Kidney glomerular epithelial cell (primary cell): ENCODE measurements around the gene FRMPD2.
A peak's percentile ranks its signal among the peaks of the same experiment; 100 is the strongest.
"Not testable (repeated sequence)": the region's sequence is repeated elsewhere in the genome, so short reads cannot be mapped to it uniquely, and the experiment has no call there.

ENCODE experiments used
- DNase-seq: peaks from one replicate; lab custom pipeline; 2025; lab: John Stamatoyannopoulos, UW

The FRMPD2 gene

DNA sequence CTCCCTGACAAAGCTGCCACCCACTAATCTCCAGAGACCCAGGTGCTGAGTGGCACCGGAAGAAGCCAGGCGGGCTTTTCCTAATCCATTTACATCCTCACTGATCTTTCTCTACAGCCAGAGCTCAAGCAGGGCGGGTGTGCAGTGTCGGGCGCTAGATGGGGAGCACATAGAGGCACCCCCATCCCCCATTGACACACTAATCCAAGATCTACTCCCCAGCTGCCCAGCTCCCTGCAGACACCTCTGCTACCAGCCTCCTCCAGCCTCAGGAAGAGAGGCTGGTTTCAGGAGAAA lies 22.2 kb downstream of the FRMPD2 start:
- no peak for DNase-seq

DNA sequence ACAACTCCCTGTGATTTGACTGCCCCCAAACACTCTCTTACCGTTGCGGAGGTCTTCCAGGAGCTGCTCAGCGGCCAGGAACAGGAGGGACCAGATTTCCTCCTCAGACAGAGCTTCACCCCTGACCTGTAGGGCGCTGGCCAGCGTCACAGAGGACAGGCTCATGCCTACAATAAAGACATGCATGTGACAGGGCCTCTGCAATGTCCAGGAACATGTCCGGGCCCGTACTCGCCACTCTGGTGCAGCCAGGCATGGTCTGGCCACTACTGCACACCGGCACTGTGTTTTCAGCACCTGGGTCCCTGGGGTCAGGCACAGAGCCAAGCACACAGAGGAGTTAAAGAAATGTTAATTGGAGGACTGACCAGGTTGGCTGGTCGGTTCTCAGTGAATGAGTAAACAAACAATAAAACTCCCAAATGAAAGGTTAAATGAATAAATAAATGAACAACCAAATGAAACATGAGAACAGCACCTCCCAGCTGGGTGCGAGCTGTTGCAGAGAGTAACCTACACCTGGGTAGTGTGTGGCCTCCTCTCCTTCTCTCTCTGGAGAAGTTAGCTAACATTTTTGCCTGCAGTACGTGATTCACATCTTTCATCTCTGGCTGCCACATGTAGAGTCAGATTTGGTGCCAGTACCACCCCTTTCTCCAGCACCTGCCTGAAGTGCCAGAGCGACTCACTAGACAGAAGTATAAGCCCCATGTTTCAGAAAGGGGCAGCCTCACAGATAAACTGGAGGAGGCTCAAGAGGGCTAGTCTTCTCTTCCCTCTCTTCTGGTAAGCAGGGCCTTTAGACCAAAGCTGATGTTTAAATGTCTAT lies 22.8 kb downstream of the FRMPD2 start:
- DNase-seq, result peak; percentile 39

DNA sequence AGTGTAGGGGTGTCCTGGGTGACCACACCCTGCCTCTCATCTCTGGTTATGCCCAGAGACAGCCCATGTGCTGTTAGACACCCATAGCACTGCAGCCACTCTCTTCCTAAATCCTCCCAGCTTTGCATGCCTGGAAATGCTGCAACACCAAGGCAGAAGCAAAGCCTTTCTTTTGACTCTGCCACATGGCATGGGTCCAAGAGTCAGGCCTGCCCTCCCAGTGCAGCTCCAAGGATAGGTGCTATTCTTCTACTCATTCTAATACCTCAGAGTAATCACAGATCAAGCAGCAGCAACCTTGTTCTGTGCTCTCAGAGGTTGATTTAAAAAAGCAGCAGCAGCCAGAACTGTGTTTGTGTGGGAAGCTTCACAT lies 23.4 kb downstream of the FRMPD2 start:
- no peak for DNase-seq

DNA sequence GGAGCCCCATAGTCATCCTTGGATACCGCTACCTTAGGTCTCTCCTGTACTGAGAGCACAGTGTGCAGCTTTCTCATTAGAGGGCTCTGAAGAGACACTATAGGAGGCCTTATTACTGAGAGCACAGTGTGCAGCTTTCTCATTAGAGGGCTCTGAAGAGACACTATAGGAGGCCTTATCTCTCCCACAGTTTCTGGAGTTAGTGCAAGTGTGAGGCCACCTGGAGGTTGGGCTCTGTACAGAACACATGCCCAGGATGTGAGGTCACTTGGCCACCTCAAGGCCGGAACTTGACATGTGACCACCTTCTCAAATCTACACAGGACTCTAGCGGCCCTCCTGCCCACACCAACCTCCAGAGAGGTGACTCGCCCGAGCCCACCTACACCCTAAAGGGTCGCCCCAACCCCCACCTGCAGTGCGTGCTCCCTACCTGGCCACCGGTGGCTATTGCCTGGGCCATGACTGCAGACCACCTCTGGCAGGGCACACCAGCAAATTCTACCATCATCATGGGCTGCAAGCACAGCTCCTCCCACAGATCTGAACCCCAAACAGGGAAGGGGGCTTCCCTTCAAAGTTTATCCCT lies 24.6 kb downstream of the FRMPD2 start:
- no peak for DNase-seq

DNA sequence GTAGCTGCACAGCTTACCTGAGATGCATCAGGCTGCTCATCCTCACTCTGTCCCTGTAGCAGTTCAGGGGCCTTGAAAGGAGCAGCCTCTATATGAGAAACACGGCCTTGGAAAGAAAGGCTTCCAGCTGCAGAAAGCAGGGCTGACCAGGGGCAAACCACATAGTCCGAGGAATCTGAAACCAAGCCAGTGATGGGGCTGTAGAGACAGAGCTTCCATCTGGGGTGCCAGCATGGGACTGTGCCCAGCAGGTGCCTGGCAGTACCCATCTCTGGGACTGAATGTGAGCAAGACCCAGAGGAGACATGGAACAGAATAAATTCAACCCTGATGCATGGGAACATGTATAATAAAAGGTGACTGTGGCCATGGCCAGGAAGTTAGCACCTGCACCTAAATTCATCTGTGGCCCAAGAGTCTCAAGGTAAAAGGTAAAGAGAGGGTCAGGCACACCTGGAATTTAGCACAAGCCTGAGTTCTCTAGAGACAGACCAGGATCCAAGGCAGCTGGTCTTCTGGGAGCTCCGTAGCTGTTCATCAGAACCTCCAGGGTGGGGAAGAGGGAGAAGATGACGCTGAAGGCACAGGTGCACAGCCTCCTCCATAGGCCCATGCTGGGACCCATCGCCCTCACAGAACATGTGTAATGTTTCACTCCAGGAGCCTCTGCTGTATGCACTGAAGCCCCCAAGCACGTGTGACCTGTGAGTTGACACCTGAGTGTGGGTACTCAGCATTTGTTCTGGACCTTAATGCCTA lies 25.3 kb downstream of the FRMPD2 start:
- DNase-seq, result no peak

DNA sequence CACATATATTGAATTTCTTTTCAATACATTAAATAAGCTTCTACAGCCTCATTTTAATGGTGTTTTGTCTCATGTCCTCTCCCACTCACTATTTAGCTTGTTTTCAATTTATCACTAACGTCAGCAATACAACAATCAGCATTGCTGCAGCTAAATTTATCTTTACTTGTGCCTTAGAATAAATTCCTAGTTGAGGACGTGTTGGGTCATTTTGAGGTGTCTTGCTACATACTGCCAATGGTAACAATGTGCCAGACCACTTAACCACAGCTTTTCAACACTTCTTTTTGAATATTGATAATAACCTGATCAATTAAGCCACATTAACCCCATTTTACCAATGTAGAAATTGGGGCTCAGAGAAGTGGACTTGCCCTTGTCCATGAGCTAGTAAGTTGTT lies 26.0 kb downstream of the FRMPD2 start:
- no peak for DNase-seq

DNA sequence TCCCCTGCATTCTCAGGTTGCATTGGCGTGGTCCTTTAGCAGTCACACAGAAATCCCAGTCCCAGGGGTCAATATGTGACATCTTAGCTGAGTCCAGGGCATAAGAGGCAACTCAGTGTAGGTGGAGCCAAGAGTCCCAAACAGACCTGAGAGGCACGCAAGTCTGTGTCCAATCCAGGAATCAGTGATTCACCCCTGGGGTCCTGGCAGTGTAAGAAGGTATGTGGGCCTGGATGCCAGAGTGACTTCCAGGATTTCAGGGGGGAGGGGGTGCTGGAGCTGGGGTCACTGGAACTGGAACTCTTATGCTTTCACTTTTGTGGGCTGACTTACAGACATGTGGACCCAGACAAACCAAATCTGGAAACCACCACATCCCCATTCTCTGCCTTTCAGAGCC lies 26.8 kb downstream of the FRMPD2 start:
- DNase-seq, result no peak

DNA sequence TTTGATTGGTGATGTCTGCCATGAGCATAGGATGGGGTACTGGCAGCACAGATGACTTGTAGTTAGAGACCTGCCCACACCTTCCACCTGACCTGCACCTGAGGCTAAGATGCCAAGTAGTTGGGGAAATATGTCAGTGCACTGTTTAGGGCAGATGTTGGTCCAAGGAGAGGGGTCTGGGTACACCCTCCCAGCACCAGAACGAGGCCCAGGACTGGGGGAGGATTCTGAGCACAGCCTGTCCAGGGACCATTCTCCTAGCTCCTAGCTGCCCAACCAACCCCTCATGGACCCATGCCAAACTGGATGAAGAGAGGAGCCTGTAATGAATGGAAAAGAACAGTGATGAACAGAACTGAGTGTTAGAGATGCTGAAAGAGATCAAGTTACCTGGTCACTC lies 28.0 kb downstream of the FRMPD2 start:
- no peak for DNase-seq

DNA sequence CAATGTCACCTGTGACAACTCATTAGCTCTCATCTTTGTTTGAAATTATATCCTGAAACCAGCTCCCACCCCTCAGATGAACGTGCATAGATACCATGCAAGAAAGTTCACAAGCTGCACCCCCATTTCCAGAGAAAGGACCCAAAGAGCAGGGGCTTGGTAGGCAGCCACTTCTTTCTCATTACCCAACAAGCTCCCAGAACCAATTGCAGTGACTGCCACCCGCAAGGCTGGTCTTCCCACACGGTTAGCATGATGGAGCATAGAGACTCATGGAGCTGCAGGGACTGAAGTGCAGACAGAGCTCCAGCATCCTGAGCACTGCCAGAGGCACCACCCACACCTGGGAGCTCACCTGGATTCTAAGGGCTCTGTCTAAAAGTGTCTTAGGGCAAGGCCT lies 28.5 kb downstream of the FRMPD2 start:
- no peak for DNase-seq

DNA sequence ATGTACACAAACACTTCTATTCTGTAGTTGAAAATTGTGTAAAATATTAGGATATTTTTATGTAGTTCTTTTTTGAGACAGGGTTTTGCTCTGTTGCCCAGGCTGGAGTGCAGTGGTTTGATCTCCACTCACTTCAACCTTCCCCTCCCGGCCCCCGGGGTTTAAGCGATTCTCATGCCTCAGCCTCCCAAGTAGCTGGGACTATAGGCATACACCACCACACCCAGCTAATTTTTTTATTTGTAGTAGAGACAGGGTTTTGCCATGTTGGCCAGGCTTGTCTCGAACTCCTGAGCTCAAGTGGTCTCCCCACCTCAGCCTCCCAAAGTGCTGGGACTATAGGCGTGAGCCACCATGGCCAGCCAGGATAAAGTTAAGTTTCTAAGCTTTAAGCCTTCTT lies 30.6 kb downstream of the FRMPD2 start:
- not testable (repeated sequence) for DNase-seq

DNA sequence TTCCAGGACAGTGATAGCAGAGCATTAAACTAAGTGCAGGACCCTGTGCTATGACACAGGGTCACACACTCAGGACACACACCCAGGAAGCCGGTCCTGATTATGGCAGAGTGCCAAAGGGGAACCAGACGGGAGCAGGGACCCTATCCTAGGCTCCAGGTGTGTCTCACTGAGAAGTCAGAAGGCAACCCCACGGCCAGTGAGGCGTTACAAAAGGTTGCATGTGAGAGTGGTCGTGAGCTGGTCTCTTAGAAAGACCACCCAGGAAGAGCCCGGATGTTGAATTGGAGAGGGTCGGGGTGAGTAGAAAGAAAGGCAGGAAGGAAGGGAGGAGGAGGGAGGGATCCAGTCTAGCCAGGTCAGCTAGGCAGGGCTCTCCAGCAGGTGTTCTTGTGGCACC lies 31.0 kb downstream of the FRMPD2 start:
- no peak for DNase-seq

DNA sequence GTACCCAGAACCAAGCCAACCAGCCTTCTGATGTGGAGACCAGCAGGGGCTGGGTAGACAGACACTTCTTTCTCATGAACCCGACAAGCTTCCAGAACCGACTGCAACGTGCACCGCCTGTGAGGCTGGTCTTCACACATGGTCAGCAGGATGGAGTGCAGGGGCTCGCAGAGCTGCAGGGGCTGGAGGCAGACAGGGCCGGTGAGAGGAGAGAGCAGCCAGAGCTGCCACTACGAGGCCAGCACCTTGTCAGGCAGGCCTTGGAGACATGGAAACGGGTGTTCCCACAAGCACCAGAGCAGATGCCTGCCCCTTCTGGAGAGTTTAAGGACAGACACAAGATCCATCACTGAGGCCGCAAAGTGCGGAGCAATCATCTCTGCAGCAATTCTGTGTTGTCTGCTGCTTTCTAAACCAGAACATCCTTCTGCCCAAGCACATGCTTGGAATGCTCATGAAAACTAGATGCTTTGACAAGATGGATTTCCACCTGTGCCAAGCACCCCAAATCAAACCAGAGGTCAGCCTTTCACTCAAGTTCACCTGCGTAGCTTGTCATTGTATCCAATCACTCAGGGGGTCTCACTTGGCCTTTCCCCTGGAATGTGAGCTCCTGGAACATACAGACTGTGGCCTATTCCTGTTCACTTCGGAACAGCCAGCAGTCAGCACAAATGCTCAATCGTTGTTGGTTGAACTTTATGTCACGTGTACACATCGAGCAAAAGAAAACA lies 32.2 kb downstream of the FRMPD2 start:
- DNase-seq, result no peak

DNA sequence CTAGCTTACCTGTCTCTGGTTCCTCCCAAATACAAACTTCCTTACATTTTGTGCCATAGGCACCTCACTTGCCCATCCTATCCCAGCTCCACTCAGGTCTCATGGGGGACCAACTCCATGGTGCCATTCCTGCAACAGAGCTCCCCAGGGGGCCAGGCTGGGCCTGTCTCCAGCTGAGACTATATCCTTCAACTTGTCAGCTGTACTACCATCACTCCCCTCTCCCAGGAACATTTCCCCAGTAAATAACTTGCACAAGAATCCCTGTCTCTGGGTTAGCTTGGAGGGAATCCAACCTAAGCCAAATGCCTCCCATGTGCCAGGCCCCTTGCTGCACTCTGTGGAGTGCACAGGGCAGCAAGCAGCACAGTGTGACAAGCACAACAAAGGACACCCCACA lies 33.2 kb downstream of the FRMPD2 start:
- DNase-seq, result no peak

DNA sequence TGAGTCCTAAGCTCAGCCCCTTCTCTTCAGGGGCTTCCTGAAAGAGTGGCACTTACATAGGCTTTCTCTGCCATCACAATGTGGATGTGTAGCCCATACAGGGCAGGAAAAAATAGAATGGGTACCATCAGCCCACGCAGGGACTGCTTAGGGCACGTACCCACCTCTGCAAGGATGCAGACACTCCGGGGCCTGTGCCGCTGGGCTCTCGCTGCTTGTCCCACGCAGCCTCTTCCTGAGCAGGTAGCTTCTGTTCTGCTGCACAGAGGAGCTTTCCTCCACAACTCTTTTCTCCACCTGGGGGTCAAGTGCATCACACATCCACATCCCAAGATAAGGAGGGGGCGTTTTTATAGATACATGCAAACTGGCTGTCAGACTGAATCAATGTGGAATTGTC lies 34.3 kb downstream of the FRMPD2 start:
- DNase-seq, result no peak

DNA sequence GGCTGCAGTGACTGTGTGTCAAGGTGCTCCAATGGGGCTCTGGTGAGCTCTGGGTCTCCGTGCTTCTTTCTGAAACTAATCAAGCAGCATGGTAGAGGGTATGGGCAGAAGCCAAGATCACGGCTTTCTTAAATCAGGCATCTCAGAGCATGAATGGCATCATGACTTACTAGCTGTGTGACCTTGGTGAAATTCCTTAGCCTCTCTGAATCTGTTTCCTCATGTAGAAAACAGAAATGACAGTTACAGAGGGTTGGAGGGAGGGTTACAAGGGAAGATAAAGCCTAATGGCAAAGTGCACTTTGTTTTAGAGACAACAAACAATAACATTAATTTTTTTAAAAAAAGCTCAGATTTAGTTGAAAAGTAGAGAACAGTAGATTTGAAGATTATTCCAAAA lies 34.9 kb downstream of the FRMPD2 start:
- no peak for DNase-seq

DNA sequence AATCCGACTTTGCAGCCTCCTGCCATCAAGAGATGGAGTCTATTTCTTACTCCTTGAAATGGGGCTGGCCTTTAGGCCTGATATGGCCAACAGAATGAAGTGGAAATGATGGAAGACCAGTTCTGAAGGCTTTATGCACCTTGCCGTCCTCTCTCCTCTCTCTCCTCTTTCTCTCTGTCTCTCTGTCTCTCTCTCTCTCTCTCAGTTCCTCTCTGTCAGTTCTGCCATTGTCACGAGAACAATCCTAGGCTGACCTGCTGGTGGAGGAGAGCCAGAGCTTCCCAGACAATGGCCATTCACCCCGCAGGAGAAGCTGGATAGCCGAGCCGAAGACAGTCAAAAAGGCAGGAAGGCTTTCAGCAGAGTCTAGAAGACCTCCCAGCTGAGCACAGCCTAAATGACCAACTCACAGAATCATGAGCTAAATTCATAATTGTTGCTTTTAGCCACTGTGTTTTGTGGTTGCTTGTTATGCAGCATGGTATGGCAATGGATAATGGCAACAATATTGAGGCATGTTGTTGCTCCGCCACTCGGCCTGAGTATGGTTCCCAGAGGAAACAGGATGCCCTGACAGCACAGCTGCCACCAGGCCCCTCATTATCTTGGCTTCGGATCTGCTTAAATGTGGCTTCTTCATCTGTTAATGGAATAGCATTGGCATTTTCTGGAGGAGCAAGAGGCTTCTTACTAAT lies 35.5 kb downstream of the FRMPD2 start:
- DNase-seq, result no peak

DNA sequence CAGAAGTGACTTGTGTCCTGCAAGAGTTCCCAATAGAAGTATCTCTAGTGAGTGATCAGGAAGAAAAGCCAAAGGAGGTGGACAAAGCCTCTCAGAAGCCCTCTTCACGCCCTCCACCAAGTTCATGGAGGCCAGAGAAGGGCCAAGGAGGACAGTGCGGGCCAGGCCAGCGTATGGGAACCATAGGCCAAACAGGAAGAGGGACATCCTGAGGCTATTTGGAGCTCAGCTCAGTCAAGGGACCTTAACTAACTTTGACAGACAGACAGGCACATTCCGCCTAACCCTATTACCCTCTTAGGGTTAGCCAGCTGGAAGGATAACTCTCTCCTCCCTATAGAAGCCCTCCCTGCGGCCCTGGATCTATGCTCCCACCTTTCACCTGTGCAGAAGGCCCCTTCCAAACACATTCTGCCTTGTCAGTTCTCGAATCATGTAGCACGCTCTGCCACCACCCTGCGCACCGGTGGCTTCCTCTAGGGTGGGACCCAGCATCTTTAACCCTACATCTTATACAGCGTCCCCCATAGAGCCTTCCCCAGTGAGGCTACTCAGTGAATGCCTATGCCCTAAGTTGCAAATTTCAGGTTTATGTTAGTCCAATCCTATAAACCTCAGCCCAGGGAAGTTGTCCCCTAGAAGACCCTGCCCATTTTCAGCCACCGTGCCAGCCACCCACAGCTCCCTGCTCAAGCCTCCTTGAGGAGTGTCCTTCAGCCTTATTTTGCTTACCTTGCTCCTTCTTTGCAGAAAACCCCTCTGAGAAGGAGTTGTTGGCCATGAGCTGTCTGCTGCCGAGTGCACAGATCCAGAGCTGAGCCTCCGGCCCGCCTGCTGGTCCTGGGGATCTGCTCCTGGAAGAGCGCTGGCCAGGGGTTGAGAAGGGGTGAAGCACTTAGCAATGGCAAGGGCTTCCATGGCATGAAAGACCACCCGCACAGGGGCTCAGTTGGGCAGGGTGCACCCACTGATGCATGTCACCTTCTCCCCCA lies 36.9 kb downstream of the FRMPD2 start:
- DNase-seq, result no peak

DNA sequence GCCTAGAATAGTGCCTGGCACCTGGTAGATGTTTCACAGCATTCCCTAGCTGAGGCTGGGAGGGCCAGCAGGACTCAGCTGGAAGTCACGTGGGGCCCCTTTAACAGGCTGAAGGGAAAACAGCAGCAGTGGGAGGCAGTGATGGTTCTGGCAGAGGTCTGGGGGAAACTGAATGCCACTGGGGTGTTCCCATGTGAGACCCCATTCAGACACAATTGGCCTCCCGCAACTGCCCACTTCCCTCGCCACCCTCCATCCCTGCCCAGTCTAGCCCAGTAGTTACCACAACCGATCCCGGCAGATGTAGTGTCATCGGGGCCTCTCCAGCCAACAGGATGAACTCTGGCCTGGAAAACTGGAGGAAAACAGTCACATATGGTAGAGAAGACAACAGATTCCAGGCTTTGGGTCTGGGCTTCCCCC lies 38.3 kb downstream of the FRMPD2 start:
- no peak for DNase-seq

DNA sequence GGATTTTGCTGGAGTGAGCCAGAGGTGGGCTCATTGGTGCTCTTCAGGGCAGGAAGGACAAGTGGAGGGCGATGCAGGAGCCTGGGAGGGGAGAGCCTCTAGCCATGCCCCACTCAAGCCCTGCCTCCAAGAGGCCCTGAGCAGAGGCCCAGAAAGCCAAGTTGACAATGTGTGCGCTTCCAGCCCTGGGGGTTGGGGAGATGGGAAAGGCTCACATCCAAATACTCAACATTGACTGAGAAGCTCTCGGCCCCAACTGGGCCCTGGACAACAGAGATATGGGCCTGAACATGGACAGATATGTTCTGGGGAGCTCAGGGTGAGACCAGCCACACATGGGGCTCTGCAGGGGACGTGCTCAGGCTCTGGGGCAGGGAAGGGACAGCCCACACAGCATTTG lies 39.0 kb downstream of the FRMPD2 start:
- no peak for DNase-seq

DNA sequence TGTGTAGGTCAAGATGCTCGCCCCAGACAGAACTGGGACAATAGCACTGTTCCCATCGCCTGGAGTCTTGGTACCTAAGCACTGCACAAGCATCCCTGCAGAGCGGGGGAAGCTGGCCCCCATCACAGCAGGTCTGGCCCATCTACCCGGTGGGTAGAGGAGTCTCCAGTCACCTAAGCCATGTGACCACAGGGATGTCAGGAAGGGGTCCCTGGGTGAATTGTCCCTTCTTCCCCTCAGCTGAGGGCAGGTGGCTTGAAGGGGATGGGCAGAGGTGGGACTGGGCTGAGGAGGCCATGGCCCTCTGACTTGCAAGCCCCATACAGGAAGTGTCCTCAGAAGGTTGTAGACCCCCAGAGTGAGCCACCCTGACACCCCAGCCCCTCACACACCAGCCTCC lies 39.7 kb downstream of the FRMPD2 start:
- no peak for DNase-seq

DNA sequence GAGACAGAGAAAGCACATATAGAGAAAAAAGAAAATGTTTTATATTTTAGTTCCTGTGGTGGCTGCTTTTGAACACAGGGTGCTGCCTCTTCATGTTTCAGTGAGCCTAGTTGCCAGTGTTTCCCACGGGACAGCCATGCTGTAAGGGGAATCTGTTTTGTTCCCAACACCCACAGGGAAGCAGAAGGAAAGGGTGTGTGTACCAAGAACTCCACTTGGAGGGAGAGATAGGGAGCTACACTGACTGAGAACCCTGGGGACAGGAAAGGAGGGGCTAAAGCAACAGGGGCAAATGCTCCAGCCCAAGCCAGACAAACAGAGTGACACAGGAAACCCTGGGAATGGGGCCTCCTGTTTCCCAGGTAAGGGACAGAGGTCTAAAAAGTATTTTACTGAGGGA lies 40.2 kb downstream of the FRMPD2 start:
- no peak for DNase-seq
